Fibroblast of peridontal ligament (primary cell): Measurements from ENCODE around the gene WNT5B.
"Not testable (repeated sequence)": the region's sequence is repeated elsewhere in the genome, so short reads cannot be mapped to it uniquely, and the experiment has no call there.

Experiments
- DNase-seq: peaks from one replicate; pipeline ENCODE4 v3.0.0-alpha.2; 2010; ENCODE audit errors: extremely low read depth

Gene WNT5B

GRCh38 chr12:1690578-1691122 lies 61.6 kb downstream of the WNT5B start, which contains the start of gene ADIPOR2:
ADIPOR2 (plus strand) TSS chr12:1691070; CDS start chr12:1754344, 63,274 bp downstream.
- peak; percentile 96 for DNase-seq

GRCh38 chr12:1691123-1692007 lies 62.3 kb downstream of the WNT5B start:
- peak; percentile 12 for DNase-seq

GRCh38 chr12:1692226-1692625 lies 63.2 kb downstream of the WNT5B start:
- DNase-seq = no peak

GRCh38 chr12:1692895-1693610 lies 64.0 kb downstream of the WNT5B start:
- DNase-seq = no peak

- not testable (repeated sequence) for DNase-seq
These were observed 66.1 kb downstream of the WNT5B start for GRCh38 chr12:1695097-1695496.

- DNase-seq = no peak
These were observed 67.0 kb downstream of the WNT5B start for GRCh38 chr12:1695886-1696670.

GRCh38 chr12:1696800-1697199 lies 67.8 kb downstream of the WNT5B start:
- no peak for DNase-seq
